Measurements from ENCODE around the gene NDUFV1.
"Not testable (repeated sequence)": the region's sequence is repeated elsewhere in the genome, so short reads cannot be mapped to it uniquely, and the experiment has no call there.

NDUFV1 gene

GRCh38 chr11:67599149-67599548 lies 7.6 kb upstream of the NDUFV1 start:
- Histone ChIP-seq H4K20me1 (ENCODE audit: insufficient read depth, low read length) (no peaks in the 10 kb centered on the region), H3K4me1 (ENCODE audit: insufficient read depth, low read length) (no peaks in the 10 kb centered on the region), H3K4me3 (ENCODE audit: low read depth in 1 of 2, low read length in 2 of 2) (no peak overlapping the region), H3K27ac (ENCODE audit: low read length) (no peak overlapping the region), H3K9ac (ENCODE audit: low read depth, low read length) (no peak overlapping the region), H3K27me3 (ENCODE audit: insufficient read depth, low read length, poor library complexity) (no peaks in the 10 kb centered on the region), H3K36me3 (ENCODE audit: insufficient read depth, low read length) (no peaks in the 10 kb centered on the region), H3K9me3 (ENCODE audit: insufficient read depth, low read length, severe bottlenecking) (peaks cover 2% of the 10 kb centered on the region), H3K4me2 (ENCODE audit: insufficient read depth, low read length) (no peak overlapping the region), H2AFZ (ENCODE audit: low read depth, low read length) (no peak overlapping the region), H3K79me2 (ENCODE audit: insufficient read depth, low read length) (no peaks in the 10 kb centered on the region)
- TF ChIP-seq CTCF (IDR thresholded peaks at IDR 0.05; ENCODE audit: borderline replicate concordance, extremely low read depth, low read length, poor library complexity, severe bottlenecking) (no peak), EZH2 (IDR thresholded peaks at IDR 0.05; ENCODE audit: borderline replicate concordance, low read depth, low read length, severe bottlenecking) (no peak)
- ATAC-seq (ENCODE audit: insufficient read depth, low read depth) (no peak), DNase-seq (no peak)

- Histone ChIP-seq H3K4me3 (ENCODE audit: low read depth in 1 of 2, low read length in 2 of 2) (no peak overlapping the region), H4K20me1 (ENCODE audit: insufficient read depth, low read length) (no peaks in the 10 kb centered on the region), H3K79me2 (ENCODE audit: insufficient read depth, low read length) (no peaks in the 10 kb centered on the region), H3K36me3 (ENCODE audit: insufficient read depth, low read length) (no peaks in the 10 kb centered on the region), H3K27me3 (ENCODE audit: insufficient read depth, low read length, poor library complexity) (no peaks in the 10 kb centered on the region), H3K9ac (ENCODE audit: low read depth, low read length) (no peak overlapping the region), H3K4me2 (ENCODE audit: insufficient read depth, low read length) (no peak overlapping the region), H2AFZ (ENCODE audit: low read depth, low read length) (no peak overlapping the region), H3K4me1 (ENCODE audit: insufficient read depth, low read length) (no peaks in the 10 kb centered on the region), H3K9me3 (ENCODE audit: insufficient read depth, low read length, severe bottlenecking) (peaks cover 2% of the 10 kb centered on the region), H3K27ac (ENCODE audit: low read length) (no peak overlapping the region)
- TF ChIP-seq CTCF (IDR thresholded peaks at IDR 0.05; ENCODE audit: borderline replicate concordance, extremely low read depth, low read length, poor library complexity, severe bottlenecking) (no peak), EZH2 (IDR thresholded peaks at IDR 0.05; ENCODE audit: borderline replicate concordance, low read depth, low read length, severe bottlenecking) (no peak)
- ATAC-seq (ENCODE audit: insufficient read depth, low read depth): no peak
- no peak for DNase-seq
Observed at GRCh38 chr11:67600324-67601029, 6.3 kb upstream of the NDUFV1 start.

- Histone ChIP-seq H3K27ac (ENCODE audit: low read length) (no peak overlapping the region), H3K4me2 (ENCODE audit: insufficient read depth, low read length) (no peak overlapping the region), H3K36me3 (ENCODE audit: insufficient read depth, low read length) (no peaks in the 10 kb centered on the region), H3K79me2 (ENCODE audit: insufficient read depth, low read length) (no peaks in the 10 kb centered on the region), H3K27me3 (ENCODE audit: insufficient read depth, low read length, poor library complexity) (no peaks in the 10 kb centered on the region), H4K20me1 (ENCODE audit: insufficient read depth, low read length) (no peaks in the 10 kb centered on the region), H2AFZ (ENCODE audit: low read depth, low read length) (no peak overlapping the region), H3K9me3 (ENCODE audit: insufficient read depth, low read length, severe bottlenecking) (peaks cover 2% of the 10 kb centered on the region), H3K9ac (ENCODE audit: low read depth, low read length) (no peak overlapping the region), H3K4me3 (ENCODE audit: low read depth in 1 of 2, low read length in 2 of 2) (no peak overlapping the region), H3K4me1 (ENCODE audit: insufficient read depth, low read length) (peaks cover 5% of the 10 kb centered on the region)
- ATAC-seq (ENCODE audit: insufficient read depth, low read depth) (no peak), DNase-seq (no peak)
- TF ChIP-seq EZH2 (IDR thresholded peaks at IDR 0.05; ENCODE audit: borderline replicate concordance, low read depth, low read length, severe bottlenecking) (no peak), CTCF (IDR thresholded peaks at IDR 0.05; ENCODE audit: borderline replicate concordance, extremely low read depth, low read length, poor library complexity, severe bottlenecking) (no peak)
Observed at GRCh38 chr11:67601098-67601497, 5.6 kb upstream of the NDUFV1 start.

GRCh38 chr11:67604119-67604518 lies 2.6 kb upstream of the NDUFV1 start:
- H4K20me1 ChIP-seq (ENCODE audit: insufficient read depth, low read length); H3K27me3 ChIP-seq (ENCODE audit: insufficient read depth, low read length, poor library complexity); ATAC-seq (ENCODE audit: insufficient read depth, low read depth); DNase-seq; H3K4me3 ChIP-seq (ENCODE audit: low read depth in 1 of 2, low read length in 2 of 2); H3K9ac ChIP-seq (ENCODE audit: low read depth, low read length); H2AFZ ChIP-seq (ENCODE audit: low read depth, low read length); H3K27ac ChIP-seq (ENCODE audit: low read length); H3K9me3 ChIP-seq (ENCODE audit: insufficient read depth, low read length, severe bottlenecking); H3K4me2 ChIP-seq (ENCODE audit: insufficient read depth, low read length): not testable (repeated sequence)
- Histone ChIP-seq H3K79me2 (ENCODE audit: insufficient read depth, low read length) (peaks cover 21% of the 10 kb centered on the region), H3K4me1 (ENCODE audit: insufficient read depth, low read length) (peaks cover 30% of the 10 kb centered on the region), H3K36me3 (ENCODE audit: insufficient read depth, low read length) (peaks cover 14% of the 10 kb centered on the region)

Data from DND-41 (cell line).